K562 (cell line): Measurements from ENCODE around the gene C19orf47. TPM values are rescaled to one million over a fixed set of nuclear protein-coding genes. Genes with fewer than 3 reads are reported as not detected.

Experiments
- AFF4 ChIP-seq: sonication (generic); formaldehyde crosslinking; IDR thresholded peaks from 2 replicates; pipeline ENCODE4 v1.8.0; 2023; ENCODE audit warnings: mild to moderate bottlenecking, missing genetic modification reagents
- ARNT ChIP-seq, 2 experiments: fragments of 450-650 bp; IDR thresholded peaks; 2 replicates each; pipeline ENCODE4 v1.6.1; 2016; ENCODE audit warnings: mild to moderate bottlenecking in 1 of 2
- ATF3 ChIP-seq, 2 experiments: fragments of 450-650 bp in 1 of 2; sonication (generic) in 1 of 2; formaldehyde crosslinking in 1 of 2; IDR thresholded peaks in 1 of 2; conservative IDR thresholded peaks in 1 of 2; 2 replicates each; pipeline versions ENCODE4 v1.6.1 to v1.8.1; 2016 to 2023; ENCODE audit warnings: mild to moderate bottlenecking in 2 of 2, moderate library complexity in 2 of 2, inconsistent platforms in 1 of 2, missing genetic modification reagents in 1 of 2
- BCL6 ChIP-seq: fragments of 250-450 bp; sonication (Bioruptor Pico); IDR thresholded peaks from 2 replicates; pipeline ENCODE4 v1.4.0; 2020
- FOXK1 ChIP-seq: sonication (generic); formaldehyde crosslinking; IDR thresholded peaks from 2 replicates; pipeline ENCODE4 v1.8.0; 2022; ENCODE audit warnings: missing genetic modification reagents, mild to moderate bottlenecking, borderline replicate concordance
- GABPA ChIP-seq: fragments of 200-800 bp; sonication (Bioruptor generic); conservative IDR thresholded peaks from 2 replicates; pipeline ENCODE4 v1.6.1; 2016; ENCODE audit warnings: low read depth, missing genetic modification characterization, missing compliant biosample characterization
- HSF4 ChIP-seq: fragments of 250-450 bp; sonication (Bioruptor Pico); IDR thresholded peaks from 2 replicates; pipeline ENCODE4 v2.1.2; 2022; ENCODE audit warnings: mild to moderate bottlenecking, moderate library complexity, borderline replicate concordance
- LCOR ChIP-seq: sonication (generic); formaldehyde crosslinking; IDR thresholded peaks from 2 replicates; pipeline ENCODE4 v1.8.0; 2022; ENCODE audit warnings: mild to moderate bottlenecking, missing genetic modification reagents
- MYBL2 ChIP-seq, 2 experiments: fragments of 450-650 bp in 1 of 2; sonication (generic) in 1 of 2; formaldehyde crosslinking in 1 of 2; IDR thresholded peaks; 2 replicates each; pipeline versions ENCODE4 v1.6.1 to v1.8.1; 2017 to 2022; ENCODE audit warnings: borderline replicate concordance in 1 of 2, inconsistent platforms in 1 of 2, low read depth in 1 of 2, mild to moderate bottlenecking in 1 of 2, missing genetic modification reagents in 1 of 2, moderate library complexity in 1 of 2
- PCBP1 ChIP-seq: fragments of 200-400 bp; formaldehyde crosslinking; IDR thresholded peaks from 2 replicates; pipeline ENCODE4 v1.6.1; 2018; ENCODE audit warnings: mild to moderate bottlenecking, low read depth, low read length; ENCODE audit not compliant: poor library complexity, severe bottlenecking
- RBM15 ChIP-seq: fragments of 200-400 bp; formaldehyde crosslinking; IDR thresholded peaks from 2 replicates; pipeline ENCODE4 v1.6.1; 2018; ENCODE audit warnings: mild to moderate bottlenecking, low read length, moderate library complexity; ENCODE audit not compliant: insufficient read depth
- SMAD3 ChIP-seq: fragments of 450-650 bp; formaldehyde crosslinking; conservative IDR thresholded peaks from 2 replicates; pipeline ENCODE4 v1.4.0; 2020; ENCODE audit warnings: mild to moderate bottlenecking
- SMARCB1 ChIP-seq: IDR thresholded peaks from 2 replicates; pipeline ENCODE4 v1.6.1; 2011; ENCODE audit warnings: improper control_type of control experiment, low read depth; ENCODE audit not compliant: insufficient read length
- TCF15 ChIP-seq: fragments of 250-450 bp; sonication (Bioruptor Pico); IDR thresholded peaks from 2 replicates; pipeline ENCODE4 v1.8.0; 2022; ENCODE audit warnings: moderate library complexity, mild to moderate bottlenecking, inconsistent platforms
- ZBTB33 ChIP-seq: sonication (generic); formaldehyde crosslinking; IDR thresholded peaks from 2 replicates; pipeline ENCODE4 v1.8.1; 2023; ENCODE audit warnings: mild to moderate bottlenecking, missing genetic modification reagents
- ZC3H8 ChIP-seq: fragments of 450-650 bp; IDR thresholded peaks from 2 replicates; pipeline ENCODE4 v1.6.1; 2017
- ZNF24 ChIP-seq: fragments of 450-650 bp; IDR thresholded peaks from 2 replicates; pipeline ENCODE4 v1.6.1; 2016
- ZNF766 ChIP-seq: fragments of 200-800 bp; sonication (Bioruptor generic); conservative IDR thresholded peaks from 2 replicates; pipeline ENCODE4 v1.6.1; 2016; ENCODE audit warnings: missing genetic modification characterization, missing compliant biosample characterization
- ZNF785 ChIP-seq: fragments of 250-450 bp; sonication (Bioruptor Pico); IDR thresholded peaks from 2 replicates; pipeline ENCODE4 v1.4.0; 2020; ENCODE audit warnings: mild to moderate bottlenecking
- polyA plus RNA-seq, 8 experiments: library from polyadenylated mRNA; depleted of rRNA in 4 of 8; stranded (reverse) in 5 of 8; unstranded in 3 of 8; fragments of >200 nt; fragmentation: Nextera tagmentation in 2 of 8; fragmentation: Illumina TruSeq in 1 of 8; extraction: Ambion mirVana in 2 of 8; extraction: Trizol in 1 of 8; gene quantifications; 2 replicates each; pipeline versions ENCODE4 v1.2.1 to v1.2.3, GENCODE V29; 2011 to 2014; ENCODE audit warnings: inconsistent platforms in 1 of 8, missing spikeins in 1 of 8
- total RNA-seq, 7 experiments: library from RNA; depleted of rRNA in 6 of 7; stranded (reverse); fragments of >200 nt in 6 of 7; fragmentation: Illumina TruSeq in 2 of 7; extraction: Trizol in 2 of 7; gene quantifications; 2 replicates each; pipeline versions ENCODE4 v1.2.1 to v1.2.3, GENCODE V29; 2011 to 2021; ENCODE audit warnings: low replicate concordance in 1 of 7

C19orf47 gene
- total and polyA plus RNA-seq, 9 of the 15 experiments (the other 6 are each of a cell fraction or from before 2014, with no cell fraction given), result 0.08 to 26.1 (median 14.7) TPM

GRCh38 chr19:40285353-40286234, 62.6 kb downstream of the C19orf47 start (continued):
- TF ChIP-seq ZNF766 (0 out of 2 replicates have a peak, but pooled peaks have one; percentile 36), ARNT (IDR thresholded peaks at IDR 0.05) (peak; percentile 29 to 71; a peak in 1 of 4 replicates), BCL6 (CRISPR knock-in tag) (no peak), ZNF785 (CRISPR knock-in tag) (no peak), ZBTB33 (CRISPR knock-in tag) (0 out of 2 replicates have a peak, but pooled peaks have one; percentile 33), SMARCB1 (no peak), LCOR (0 out of 2 replicates have a peak, but pooled peaks have one; percentile 40), SMAD3 (CRISPR knock-in tag) (peak; percentile 50; the same call in 1 of the 2 replicates), ZC3H8 (no peak), ATF3 (IDR thresholded peaks at IDR 0.05) (no peak), ATF3 (CRISPR knock-in tag; conservative IDR thresholded peaks at IDR 0.05) (0 out of 2 replicates have a peak, but pooled peaks have one; percentile 51), ZNF24 (peak; percentile 60), HSF4 (CRISPR knock-in tag) (0 out of 2 replicates have a peak, but pooled peaks have one; percentile 57), AFF4 (CRISPR knock-in tag) (0 out of 2 replicates have a peak, but pooled peaks have one; percentile 39), RBM15 (no peak), MYBL2 (IDR thresholded peaks at IDR 0.05; ENCODE audit: low read depth) (peak; percentile 52; the same call in 1 of the 2 replicates), MYBL2 (CRISPR knock-in tag; IDR thresholded peaks at IDR 0.05; ENCODE audit: borderline replicate concordance) (no peak), PCBP1 (no peak), TCF15 (CRISPR knock-in tag) (no peak; the same call in 1 of the 2 replicates), GABPA (tag) (peak; percentile 97), FOXK1 (CRISPR knock-in tag) (peak; percentile 62; the same call in 1 of the 2 replicates)
